ENCODE measurements around the gene CLOCK.

DNA sequence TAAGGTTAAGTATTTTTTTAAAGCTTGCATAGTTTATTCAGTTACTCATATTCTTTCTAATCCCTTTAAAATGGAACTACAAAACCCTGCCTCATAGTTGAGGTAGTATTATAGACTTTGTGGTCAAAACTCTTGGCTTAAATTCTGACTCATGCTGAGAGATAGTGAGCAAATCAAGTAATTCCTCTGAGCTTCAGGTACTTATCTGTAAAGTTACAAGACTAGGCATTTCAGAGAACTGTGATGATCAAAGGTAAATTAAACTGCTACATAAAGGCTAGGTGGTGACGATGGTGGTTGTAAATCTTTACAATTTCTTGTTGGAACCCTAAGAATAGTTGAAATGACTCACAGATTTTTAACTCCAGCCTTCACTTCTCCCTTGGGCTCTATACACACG is 3.2 kb upstream of the CLOCK start:
- TF ChIP-seq, protein P1, sequence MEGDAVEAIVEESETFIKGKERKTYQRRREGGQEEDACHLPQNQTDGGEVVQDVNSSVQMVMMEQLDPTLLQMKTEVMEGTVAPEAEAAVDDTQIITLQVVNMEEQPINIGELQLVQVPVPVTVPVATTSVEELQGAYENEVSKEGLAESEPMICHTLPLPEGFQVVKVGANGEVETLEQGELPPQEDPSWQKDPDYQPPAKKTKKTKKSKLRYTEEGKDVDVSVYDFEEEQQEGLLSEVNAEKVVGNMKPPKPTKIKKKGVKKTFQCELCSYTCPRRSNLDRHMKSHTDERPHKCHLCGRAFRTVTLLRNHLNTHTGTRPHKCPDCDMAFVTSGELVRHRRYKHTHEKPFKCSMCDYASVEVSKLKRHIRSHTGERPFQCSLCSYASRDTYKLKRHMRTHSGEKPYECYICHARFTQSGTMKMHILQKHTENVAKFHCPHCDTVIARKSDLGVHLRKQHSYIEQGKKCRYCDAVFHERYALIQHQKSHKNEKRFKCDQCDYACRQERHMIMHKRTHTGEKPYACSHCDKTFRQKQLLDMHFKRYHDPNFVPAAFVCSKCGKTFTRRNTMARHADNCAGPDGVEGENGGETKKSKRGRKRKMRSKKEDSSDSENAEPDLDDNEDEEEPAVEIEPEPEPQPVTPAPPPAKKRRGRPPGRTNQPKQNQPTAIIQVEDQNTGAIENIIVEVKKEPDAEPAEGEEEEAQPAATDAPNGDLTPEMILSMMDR (IDR thresholded peaks at IDR 0.05), result no peak
- no peak for TF ChIP-seq EZH2 (IDR thresholded peaks at IDR 0.05)

Data from neural progenitor cell (in vitro differentiated cells).